HG02798 (cell line): ENCODE measurements around the gene RPL13A.
"Not testable (repeated sequence)": the region's sequence is repeated elsewhere in the genome, so short reads cannot be mapped to it uniquely, and the experiment has no call there.

Experiments used
- ATAC-seq: cut with Tn5 transposase; IDR thresholded peaks from one replicate; pipeline ENCODE4 v1.9.1; 2021; ENCODE audit warnings: mild to moderate bottlenecking; ENCODE audit not compliant: unreplicated experiment, poor library complexity

RPL13A gene

DNA sequence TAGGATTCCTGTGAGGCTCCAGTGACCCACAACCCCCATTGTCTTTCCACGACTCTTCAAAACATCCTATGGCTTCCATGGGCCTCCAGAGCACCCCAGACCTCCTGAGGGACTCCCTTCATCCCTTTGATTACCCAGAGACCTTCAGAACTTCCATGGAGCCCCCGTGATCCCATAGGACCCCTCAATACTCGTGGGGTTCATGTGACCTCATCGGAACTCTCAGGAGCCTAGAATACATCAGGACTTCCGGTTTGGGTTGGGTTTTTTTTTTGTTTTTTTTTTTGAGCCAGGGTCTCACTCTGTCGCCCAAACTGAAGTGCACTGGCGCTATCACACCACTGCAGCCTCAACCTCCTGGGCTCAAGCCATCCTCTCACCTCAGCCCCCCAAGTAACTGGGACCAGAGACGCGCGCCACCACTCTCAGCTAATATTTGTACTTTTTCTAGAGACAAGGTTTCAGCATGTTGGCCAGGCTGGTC, 33.6 kb upstream of the RPL13A start:
- no peak for ATAC-seq

DNA sequence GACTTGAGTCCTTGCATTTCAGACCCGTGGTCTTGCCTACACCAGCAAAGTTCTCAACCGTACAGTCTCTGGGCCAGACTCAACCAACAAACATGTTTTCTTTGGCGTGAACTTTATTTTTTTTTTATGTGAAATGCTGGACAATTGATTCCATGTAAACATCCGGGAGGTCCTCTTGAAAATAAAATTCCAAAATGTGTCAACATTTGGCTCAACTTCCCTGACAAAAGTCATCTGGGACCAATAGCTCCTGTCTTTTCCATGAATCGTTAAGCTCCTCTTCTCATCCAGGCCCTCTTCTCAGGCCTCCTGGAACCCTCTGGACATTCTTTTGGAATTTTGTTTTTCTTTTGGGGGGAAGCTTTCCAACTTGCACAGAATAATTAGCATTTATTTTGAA, 31.6 kb upstream of the RPL13A start:
- no peak for ATAC-seq

DNA sequence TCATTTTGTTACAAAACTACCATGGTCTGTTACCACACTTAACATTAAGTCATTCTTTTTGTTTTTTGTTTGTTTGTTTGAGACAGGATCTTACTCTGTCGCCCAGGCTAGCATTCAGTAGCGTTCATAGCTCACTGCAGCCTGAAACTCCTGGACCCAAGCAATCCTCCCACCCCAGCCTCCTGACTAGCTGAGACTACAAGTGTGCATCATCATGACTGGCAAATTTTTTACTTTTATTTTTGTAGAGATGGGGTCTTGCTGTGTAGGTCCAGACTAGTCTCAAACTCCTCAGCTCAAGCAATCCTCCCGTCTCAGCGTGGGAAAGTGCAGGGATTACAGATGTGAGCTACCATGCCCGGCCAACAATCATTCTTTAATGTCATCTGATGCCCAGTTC, 31.1 kb upstream of the RPL13A start:
- no peak for ATAC-seq

DNA sequence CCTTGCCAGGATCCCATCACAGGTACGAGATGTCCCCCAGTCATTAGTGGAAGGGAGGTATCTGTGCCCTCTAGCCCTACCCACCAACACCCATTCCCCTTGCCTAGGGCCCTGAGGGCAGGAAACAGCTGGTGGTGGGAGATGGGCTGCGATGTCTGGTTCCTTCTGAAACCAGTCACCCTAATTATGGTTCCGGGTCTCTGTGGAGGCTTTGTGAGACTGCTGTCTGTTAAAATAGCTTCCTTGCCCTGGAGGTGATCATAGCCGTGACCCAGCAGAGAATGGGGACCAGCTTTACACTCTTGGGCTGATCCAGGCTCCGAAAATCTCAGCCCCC, 28.9 kb upstream of the RPL13A start:
- no peak for ATAC-seq

DNA sequence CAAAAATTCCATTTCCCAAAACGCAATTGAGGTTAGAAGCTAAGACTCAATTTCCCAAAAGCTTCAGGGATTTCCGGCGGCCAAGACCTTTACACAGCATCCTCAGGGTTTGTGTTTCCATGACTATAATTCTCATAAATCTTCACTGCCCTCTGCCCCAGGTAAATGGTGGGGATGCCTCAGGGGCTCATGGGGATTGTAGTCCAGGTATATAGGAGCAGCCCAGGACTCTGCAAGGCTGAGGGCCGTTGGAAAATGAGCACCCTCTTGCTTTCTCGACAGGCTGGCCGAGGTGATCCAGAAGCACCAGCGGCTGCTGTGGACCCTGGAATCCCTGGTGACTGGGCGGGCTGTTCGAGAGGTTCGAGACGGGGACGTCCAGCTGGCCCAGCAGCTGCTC, 28.0 kb upstream of the RPL13A start:
- no peak for ATAC-seq

DNA sequence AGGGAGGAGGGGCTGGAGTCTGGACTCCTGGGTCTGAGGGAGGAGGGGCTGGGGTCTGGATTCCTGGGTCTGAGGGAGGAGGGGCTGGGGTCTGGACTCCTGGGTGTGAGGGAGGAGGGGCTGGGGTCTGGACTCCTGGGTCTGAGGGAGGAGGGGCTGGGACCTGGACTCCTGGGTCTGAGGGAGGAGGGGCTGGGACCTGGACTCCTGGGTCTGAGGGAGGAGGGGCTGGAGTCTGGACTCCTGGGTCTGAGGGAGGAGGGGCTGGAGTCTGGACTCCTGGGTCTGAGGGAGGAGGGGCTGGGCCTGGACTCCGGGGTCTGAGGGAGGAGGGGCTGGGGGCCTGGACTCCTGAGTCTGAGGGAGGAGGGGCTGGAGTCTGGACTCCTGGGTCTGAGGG, 26.3 kb upstream of the RPL13A start:
- ATAC-seq: not testable (repeated sequence)

DNA sequence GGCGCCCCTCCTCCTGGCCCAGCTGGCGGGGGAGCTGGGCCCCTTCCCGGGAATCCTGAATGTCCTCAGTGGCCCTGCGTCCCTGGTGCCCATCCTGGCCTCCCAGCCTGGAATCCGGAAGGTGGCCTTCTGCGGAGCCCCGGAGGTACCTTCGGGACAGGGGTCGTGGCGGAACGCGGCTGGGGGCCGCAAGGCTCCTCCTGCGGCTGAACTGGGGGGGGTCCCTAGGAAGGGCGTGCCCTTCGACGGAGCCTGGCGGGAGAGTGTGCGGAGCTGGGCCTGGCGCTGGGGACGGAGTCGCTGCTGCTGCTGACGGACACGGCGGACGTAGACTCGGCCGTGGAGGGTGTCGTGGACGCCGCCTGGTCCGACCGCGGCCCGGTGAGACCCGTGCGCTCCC, 25.8 kb upstream of the RPL13A start:
- ATAC-seq: no peak

DNA sequence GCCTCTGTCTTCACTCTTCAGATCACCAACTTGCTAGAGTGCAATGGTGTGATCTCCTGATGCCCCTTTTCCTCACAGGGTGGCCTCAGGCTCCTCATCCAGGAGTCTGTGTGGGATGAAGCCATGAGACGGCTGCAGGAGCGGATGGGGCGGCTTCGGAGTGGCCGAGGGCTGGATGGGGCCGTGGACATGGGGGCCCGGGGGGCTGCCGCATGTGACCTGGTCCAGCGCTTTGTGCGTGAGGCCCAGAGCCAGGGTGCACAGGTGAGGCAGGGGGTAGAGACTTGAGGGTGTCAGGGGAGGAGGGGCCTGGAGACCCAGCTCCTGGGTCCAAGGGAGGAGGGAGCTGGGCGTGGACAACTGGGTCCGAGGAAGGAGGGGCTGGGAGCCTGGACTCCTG, 24.9 kb upstream of the RPL13A start:
- ATAC-seq: no peak

DNA sequence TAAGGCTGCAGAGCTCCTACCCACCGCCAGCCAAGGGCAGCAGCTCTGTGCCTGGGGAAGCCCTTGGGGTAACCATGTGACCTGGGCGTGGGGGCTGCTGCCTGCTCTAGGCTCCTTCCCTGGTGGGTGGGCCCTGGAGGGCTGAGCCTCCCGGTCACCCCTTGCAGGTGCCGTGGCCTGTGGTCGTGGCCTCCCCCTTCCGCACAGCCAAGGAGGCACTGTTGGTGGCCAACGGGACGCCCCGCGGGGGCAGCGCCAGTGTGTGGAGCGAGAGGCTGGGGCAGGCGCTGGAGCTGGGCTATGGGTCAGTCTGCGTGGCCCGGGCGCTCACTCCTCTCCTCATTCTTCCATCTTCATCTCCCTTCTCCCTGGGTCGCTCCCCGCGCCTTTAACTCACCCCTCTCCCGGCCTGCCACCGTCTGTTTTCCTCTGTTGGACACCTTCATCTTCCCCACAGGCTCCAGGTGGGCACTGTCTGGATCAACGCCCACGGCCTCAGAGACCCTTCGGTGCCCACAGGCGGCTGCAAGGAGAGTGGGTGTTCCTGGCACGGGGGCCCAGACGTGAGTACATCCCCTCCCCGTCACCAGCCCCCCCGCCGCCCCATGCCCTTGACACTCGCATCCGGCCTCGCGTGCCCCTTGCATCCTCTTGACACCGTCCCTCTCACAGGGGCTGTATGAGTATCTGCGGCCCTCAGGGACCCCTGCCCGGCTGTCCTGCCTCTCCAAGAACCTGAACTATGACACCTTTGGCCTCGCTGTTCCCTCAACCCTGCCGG, 23.3 kb upstream of the RPL13A start:
- no peak for ATAC-seq

DNA sequence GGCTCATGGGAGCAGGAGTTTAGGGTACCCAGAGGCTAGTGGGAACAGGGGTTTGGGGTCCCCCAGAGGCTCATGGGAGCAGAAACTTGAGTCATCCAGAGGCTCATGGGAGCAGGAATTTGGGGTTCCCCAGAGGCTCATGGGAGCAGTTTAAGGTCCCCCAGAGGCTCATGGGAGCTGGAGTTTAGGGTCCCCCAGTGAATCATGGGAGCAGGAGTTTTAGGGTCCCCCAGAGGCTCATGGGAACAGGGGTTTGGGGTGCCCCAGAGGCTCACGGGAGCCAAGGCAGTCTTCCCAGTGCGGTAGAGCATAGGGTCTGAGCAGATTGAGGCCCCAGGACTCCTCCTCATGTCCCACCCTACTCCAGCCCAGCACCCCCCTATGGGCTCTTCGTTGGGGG, 22.0 kb upstream of the RPL13A start:
- no peak for ATAC-seq

DNA sequence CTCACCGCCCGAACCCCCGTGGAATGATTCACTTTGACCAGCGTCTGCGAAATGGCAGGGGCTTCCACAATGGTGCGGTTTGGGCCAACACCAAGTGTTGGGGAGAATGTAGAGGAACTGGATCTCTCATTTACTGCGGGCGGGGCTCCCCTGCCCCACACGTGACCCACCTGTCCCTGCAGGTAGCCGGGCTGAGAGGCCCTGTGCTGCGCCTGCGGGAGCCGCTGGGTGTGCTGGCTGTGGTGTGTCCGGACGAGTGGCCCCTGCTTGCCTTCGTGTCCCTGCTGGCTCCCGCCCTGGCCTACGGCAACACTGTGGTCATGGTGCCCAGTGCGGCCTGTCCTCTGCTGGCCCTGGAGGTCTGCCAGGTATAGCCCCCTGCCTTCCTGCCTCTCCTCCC, 19.2 kb upstream of the RPL13A start:
- ATAC-seq: no peak

DNA sequence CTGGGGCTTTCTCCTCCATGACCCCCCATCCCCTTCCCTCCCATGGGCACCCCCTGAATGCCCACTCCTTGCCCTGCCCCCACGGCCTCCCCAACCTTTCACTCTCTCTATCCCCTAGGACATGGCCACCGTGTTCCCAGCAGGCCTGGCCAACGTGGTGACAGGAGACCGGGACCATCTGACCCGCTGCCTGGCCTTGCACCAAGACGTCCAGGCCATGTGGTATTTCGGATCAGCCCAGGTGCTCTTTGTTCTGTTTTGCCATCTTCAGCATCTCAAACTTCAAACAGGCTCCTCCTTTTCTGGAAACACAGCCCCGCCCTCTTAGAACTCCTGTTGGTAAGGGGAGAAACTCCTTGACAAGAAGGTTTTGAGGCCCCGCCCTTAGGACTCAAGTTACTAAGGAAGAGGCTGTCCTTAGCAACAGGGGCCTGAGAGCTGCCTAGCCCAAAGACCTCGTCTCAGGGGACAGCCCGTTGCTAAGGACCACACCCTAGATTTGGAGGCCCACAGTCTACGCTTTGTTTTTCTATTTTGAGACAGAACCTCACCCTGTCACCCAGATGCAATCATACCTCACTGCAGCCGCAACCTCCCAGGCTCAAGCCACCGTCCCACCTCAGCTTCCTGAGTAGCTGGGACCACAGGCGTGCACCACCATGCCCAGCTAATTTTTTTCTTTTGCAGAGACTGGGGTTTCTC, 18.5 kb upstream of the RPL13A start:
- ATAC-seq: no peak

DNA sequence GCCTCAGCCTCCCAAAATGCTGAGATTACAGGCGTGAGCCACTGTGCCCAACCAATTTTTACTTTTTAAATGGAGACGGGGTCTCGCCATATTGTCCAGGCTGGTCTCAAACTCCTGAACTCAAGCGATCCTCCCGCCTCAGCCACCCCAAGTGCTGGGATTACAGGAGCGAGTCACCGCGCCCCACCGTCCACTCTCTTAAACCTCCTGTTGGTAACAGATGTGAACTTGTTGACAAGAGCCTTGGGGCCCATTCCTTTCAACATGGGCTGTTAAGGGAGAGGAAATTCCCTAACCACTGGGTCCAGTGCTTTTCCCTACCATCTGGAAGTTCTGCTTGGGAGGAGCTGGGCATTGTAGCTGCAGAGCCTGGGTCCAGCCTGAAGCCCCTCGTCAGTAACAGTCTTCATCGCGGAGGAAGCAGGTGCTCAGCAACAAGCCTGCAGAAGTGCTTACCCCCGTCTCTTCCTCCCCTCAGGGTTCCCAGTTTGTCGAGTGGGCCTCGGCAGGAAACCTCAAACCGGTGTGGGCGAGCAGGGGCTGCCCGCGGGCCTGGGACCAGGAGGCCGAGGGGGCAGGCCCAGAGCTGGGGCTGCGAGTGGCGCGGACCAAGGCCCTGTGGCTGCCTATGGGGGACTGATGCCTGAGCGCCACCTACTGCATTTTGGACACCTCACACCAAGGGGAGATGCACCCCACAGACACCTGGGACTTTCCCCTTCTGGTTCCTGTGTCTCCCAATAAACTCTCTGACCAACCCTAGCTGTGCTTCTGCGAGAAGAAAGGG, 17.4 kb upstream of the RPL13A start:
- ATAC-seq: peak; percentile 60

DNA sequence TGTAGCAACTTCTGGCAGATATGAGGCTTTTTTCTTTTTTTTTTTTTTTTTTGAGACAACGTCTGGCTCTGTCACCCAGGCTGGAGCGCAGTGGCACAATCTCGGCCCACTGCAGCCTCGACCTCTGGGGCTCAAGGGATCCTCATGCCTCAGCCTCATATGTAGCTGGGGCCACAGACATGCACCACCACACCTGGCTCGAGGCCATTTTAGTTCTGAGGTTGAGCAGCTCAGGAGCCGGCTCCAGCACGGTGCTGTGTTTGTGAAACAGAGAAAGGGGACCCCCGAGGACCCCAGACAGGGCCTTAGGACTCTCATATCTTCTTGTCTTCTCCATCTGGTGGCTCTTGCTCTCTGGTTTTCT, 16.8 kb upstream of the RPL13A start:
- ATAC-seq: no peak

DNA sequence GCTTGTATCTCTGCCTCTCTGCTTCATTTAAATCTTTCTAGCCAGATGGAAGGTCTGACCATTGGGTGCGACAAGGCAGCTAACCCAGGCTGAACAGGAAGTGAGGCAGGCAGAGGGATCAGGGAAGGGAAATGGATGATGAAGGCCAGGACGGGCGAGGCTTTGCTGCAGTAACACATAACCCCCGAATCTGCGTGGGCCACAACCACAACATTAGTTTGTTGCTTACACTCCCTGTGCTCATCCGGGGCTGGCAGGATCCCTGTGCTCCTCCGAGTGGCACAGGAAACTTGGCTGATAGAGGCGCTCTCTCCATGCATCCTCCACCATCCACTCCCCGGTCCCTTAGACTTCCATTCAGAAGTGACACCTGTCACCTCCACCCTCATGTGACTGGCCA, 14.5 kb upstream of the RPL13A start:
- no peak for ATAC-seq

DNA sequence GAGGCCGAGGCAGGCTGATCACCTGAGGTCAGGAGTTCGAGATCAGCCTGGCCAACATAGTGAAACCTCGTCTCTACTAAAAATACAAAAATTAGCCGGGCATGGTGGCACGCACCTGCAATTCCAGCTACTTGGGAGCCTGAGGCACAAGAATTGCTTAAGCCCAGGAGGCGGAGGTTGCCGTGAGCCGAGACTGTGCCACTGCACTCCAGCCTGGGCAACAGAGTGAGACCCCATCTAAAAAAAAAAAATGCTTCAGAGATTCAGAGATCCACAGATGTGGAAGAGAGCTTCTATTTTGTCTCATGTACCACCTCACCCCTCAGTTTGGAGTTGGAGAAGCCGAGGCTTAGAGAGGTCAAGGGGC, 13.9 kb upstream of the RPL13A start:
- not testable (repeated sequence) for ATAC-seq

DNA sequence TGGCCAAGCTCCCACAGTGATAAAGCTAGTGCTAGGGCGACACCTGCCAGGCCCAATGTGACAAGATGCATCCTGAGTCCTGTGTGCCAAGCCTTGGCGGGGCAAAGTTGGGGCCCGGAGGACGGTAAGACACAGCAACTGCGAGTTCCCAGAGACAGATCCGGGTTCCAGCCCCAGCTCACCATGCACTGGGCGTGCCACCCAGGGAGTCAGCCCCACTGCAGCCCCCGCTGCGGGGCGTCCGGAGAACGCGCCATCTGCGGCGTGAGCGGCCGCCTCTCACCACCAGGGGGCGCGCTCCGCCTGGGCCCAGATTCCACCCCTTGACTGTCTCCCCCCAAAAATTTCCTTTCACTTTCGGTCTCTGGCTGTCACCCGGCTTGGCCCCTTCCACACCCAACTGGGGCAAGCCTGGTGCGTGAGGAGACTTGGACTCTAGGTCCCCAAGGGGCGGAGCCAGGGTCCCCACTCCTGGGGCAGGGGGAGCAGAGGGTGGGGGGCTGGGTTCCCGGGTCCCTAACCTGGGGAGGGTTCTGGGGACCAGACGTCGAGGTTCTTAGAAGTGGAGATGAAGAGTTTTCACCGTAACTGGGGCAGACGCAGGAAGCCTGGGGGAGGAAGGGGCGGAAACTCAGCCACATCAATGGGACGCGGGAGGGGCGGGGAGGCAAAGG, 13.4 kb upstream of the RPL13A start, which contains the start of gene FLT3LG:
Gene FLT3LG, plus strand, starts transcription at position 348 of the 674 bp plus-strand sequence. CDS start 425 bp downstream, outside the sequence.
- peak; percentile 77 for ATAC-seq

DNA sequence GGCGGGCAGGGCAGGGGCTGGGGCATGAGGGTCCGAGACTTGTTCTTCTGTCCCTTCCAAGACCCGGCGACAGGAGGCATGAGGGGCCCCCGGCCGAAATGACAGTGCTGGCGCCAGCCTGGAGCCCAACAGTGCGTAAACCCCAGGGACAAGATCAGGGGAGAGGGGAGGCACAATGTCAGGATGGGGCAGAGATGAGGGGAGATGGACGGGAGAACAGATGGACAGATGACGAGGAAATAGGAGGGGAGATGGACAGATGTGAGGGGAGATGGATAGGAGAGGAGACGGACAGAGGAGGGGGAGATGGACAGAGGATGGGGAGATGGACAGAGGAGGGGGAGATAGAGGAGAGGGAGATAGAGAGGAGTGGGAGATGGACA, 12.9 kb upstream of the RPL13A start:
- ATAC-seq: no peak

DNA sequence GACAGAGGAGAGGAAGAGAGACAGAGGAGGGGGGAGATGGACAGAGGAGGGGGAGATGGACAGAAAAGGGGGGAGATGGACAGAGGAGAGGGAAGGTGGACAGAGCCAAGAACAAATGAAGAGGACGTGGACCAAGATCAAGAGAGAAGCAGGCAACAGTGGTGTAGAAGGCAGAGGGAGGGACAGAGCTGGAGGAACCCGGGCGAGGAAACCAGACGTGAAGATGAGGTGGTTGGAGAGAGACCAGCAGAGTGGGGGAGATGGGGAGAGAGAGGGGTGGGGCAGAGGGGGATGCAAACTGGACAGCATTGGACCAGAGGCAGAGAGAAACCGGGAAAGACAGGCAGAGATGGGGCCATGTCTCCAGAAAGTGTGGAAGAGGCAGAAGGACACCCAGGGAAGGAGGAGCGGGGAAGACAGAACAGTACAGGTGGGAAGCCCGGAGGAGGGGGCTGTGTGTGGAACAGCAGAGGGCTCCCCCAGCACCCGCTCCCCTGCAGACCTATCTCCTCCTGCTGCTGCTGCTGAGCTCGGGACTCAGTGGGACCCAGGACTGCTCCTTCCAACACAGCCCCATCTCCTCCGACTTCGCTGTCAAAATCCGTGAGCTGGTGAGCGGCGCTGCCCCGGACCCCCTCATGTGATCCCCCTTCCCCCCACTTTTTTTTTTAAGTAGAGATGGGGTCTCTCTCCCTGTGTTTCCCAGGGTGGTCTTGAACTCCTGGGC, 12.1 kb upstream of the RPL13A start:
- ATAC-seq: no peak
